ENCODE results near the gene MAP10.

Gene MAP10

GRCh38 chr1:232834066-232834465, 28.9 kb downstream of the MAP10 start:
- no peak overlapping the region for H3K4me3 Mint-ChIP-seq
- H3K27ac Mint-ChIP-seq: peak overlapping the region in 1 of 3 experiments; percentile 65
- peaks cover 1% of the 10 kb centered on the region for H3K9me3 Mint-ChIP-seq
- H3K27me3 Mint-ChIP-seq (ENCODE audit: low read depth): peaks cover 5% of the 10 kb centered on the region
- peaks cover 16% of the 10 kb centered on the region for H3K4me1 Mint-ChIP-seq
- H3K36me3 Mint-ChIP-seq (ENCODE audit: low read depth): no peaks in the 10 kb centered on the region
- TF ChIP-seq CTCF (IDR thresholded peaks at IDR 0.05; ENCODE audit: unreplicated experiment in 3 of 3): no peak

GRCh38 chr1:232835166-232835565, 29.9 kb downstream of the MAP10 start:
- H3K4me1 Mint-ChIP-seq: peaks cover 16% of the 10 kb centered on the region

GRCh38 chr1:232837087-232837486, 31.9 kb downstream of the MAP10 start:
- H3K36me3 Mint-ChIP-seq (ENCODE audit: low read depth): peaks cover 3% of the 10 kb centered on the region

More at GRCh38 chr1:232835166-232835565, 29.9 kb downstream of the MAP10 start:
- Mint-ChIP-seq H3K36me3 (ENCODE audit: low read depth) (peaks cover 3% of the 10 kb centered on the region), H3K4me3 (no peak overlapping the region), H3K27me3 (ENCODE audit: low read depth) (peaks cover 4% of the 10 kb centered on the region), H3K27ac (peak overlapping the region in 1 of 3 experiments; percentile 65), H3K9me3 (peaks cover 5% of the 10 kb centered on the region)
- TF ChIP-seq CTCF (IDR thresholded peaks at IDR 0.05; ENCODE audit: unreplicated experiment in 3 of 3): no peak

GRCh38 chr1:232841823-232842565, 36.8 kb downstream of the MAP10 start:
- no peak for TF ChIP-seq CTCF (IDR thresholded peaks at IDR 0.05; ENCODE audit: unreplicated experiment in 3 of 3)
- Mint-ChIP-seq H3K27ac (no peak overlapping the region), H3K9me3 (peaks cover 18% of the 10 kb centered on the region), H3K4me1 (peaks cover 6% of the 10 kb centered on the region), H3K27me3 (ENCODE audit: low read depth) (peaks cover 3% of the 10 kb centered on the region), H3K36me3 (ENCODE audit: low read depth) (peaks cover 3% of the 10 kb centered on the region), H3K4me3 (no peak overlapping the region)

More at GRCh38 chr1:232837087-232837486, 31.9 kb downstream of the MAP10 start:
- H3K27me3 Mint-ChIP-seq (ENCODE audit: low read depth): peaks cover 3% of the 10 kb centered on the region
- H3K27ac Mint-ChIP-seq: no peak overlapping the region
- peaks cover 15% of the 10 kb centered on the region for H3K4me1 Mint-ChIP-seq
- peaks cover 18% of the 10 kb centered on the region for H3K9me3 Mint-ChIP-seq
- no peak for TF ChIP-seq CTCF (IDR thresholded peaks at IDR 0.05; ENCODE audit: unreplicated experiment in 3 of 3)
- H3K4me3 Mint-ChIP-seq: no peak overlapping the region

GRCh38 chr1:232844791-232845190, 39.6 kb downstream of the MAP10 start:
- peaks cover 6% of the 10 kb centered on the region for H3K4me1 Mint-ChIP-seq
- H3K9me3 Mint-ChIP-seq: peaks cover 16% of the 10 kb centered on the region
- H3K36me3 Mint-ChIP-seq (ENCODE audit: low read depth): no peaks in the 10 kb centered on the region
- no peak for TF ChIP-seq CTCF (IDR thresholded peaks at IDR 0.05; ENCODE audit: unreplicated experiment in 3 of 3)
- no peak overlapping the region for H3K27ac Mint-ChIP-seq
- H3K27me3 Mint-ChIP-seq (ENCODE audit: low read depth): peaks cover 3% of the 10 kb centered on the region
- no peak overlapping the region for H3K4me3 Mint-ChIP-seq
